Progenitor cell of endocrine pancreas (in vitro differentiated cells): Measurements from ENCODE around the gene PLAA. TPM values are rescaled to one million over a fixed set of nuclear protein-coding genes. Genes with fewer than 3 reads are reported as not detected.

Experiments used
- DNase-seq: peaks from one replicate; pipeline ENCODE4 v3.0.0; 2021; ENCODE audit warnings: low spot score; ENCODE audit not compliant: unreplicated experiment
- H3K27ac Mint-ChIP-seq: 2 replicates; pipeline ENCODE4 v1.8.0; 2021; ENCODE audit warnings: mild to moderate bottlenecking, moderate library complexity, mixed read lengths
- H3K27me3 Mint-ChIP-seq: 2 replicates; pipeline ENCODE4 v1.8.0; 2021; ENCODE audit warnings: mixed read lengths
- H3K36me3 Mint-ChIP-seq: 2 replicates; pipeline ENCODE4 v1.8.0; 2022; ENCODE audit warnings: mixed read lengths; ENCODE audit not compliant: insufficient read depth
- H3K4me1 Mint-ChIP-seq: 2 replicates; pipeline ENCODE4 v1.8.0; 2021; ENCODE audit warnings: low read depth, mixed read lengths
- H3K4me3 Mint-ChIP-seq: 2 replicates; pipeline ENCODE4 v1.8.0; 2021; ENCODE audit warnings: low read depth, mild to moderate bottlenecking, moderate library complexity, mixed read lengths
- H3K9me3 Mint-ChIP-seq: 2 replicates; pipeline ENCODE4 v1.8.0; 2021; ENCODE audit warnings: low read depth, mixed read lengths
- total RNA-seq: library from RNA; stranded (reverse); gene quantifications from 2 replicates; pipeline ENCODE4 v1.2.1, GENCODE V29; 2021
- TF ChIP-seq, protein P1 (sequence below): fragments of 200-600 bp; sonication (generic); IDR thresholded peaks from one replicate; pipeline ENCODE4 v1.5.0; 2021; ENCODE audit warnings: antibody characterized with exemption, mild to moderate bottlenecking; ENCODE audit not compliant: unreplicated experiment

The PLAA gene
- total RNA-seq, 1 donor from 2014 or later: 46.6 TPM

DNA sequence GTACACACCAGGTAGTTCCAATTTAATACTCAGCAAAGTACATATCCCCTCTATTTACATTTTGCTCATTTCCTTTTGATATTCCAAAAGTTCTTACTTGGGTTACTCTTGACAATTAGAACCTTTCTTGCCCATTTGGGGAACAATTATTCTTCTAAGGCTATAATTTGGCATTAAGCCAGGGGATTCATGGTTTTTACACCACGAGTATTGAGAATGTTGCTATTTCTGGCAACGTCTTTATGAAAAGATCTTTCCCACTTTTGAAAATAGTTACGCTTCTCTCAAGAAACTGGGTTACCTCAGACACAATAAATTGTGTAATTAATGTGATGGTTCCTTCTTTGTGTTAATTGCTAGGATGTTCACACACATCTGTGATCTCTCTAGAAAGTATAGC, 43.0 kb downstream of the PLAA start:
- no peak for DNase-seq
- Mint-ChIP-seq H3K27me3 (no peaks in the 10 kb centered on the region), H3K36me3 (peaks cover 16% of the 10 kb centered on the region), H3K9me3 (no peaks in the 10 kb centered on the region), H3K27ac (no peak overlapping the region), H3K4me3 (no peak overlapping the region), H3K4me1 (no peaks in the 10 kb centered on the region)
- TF ChIP-seq, protein P1, sequence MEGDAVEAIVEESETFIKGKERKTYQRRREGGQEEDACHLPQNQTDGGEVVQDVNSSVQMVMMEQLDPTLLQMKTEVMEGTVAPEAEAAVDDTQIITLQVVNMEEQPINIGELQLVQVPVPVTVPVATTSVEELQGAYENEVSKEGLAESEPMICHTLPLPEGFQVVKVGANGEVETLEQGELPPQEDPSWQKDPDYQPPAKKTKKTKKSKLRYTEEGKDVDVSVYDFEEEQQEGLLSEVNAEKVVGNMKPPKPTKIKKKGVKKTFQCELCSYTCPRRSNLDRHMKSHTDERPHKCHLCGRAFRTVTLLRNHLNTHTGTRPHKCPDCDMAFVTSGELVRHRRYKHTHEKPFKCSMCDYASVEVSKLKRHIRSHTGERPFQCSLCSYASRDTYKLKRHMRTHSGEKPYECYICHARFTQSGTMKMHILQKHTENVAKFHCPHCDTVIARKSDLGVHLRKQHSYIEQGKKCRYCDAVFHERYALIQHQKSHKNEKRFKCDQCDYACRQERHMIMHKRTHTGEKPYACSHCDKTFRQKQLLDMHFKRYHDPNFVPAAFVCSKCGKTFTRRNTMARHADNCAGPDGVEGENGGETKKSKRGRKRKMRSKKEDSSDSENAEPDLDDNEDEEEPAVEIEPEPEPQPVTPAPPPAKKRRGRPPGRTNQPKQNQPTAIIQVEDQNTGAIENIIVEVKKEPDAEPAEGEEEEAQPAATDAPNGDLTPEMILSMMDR: no peak

DNA sequence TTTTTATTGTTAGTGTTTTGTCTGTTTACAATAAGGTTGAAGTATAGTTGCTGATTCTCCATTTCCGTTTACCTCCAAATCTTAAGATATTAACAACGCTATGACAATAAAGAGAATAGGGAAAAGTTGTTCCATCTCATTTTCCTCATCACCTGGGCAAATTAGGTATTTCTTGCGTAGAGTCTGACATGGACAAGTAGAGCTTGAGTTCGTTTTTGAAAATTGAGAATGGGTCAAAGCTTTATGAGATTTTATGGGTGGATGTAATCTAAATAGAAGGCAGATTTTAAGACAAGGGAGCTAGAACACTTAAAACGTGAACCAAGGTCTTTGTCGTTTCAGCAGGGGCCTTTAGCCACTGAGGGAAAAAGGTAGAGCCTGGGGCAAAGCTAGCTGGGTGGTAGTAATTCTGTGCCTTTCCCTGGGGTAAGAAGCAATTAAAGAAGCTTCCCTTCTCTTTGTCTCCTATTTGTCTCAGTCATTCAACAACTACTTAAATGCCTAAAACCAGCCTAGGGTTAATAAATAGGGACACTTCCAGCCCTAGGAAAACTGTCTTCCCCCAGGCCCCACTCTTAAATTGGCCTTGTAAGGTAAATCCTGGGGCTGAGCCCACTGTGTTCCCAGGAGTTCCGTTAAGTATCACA, 53.9 kb downstream of the PLAA start:
- TF ChIP-seq, protein P1: no peak
- no peaks in the 10 kb centered on the region for H3K27me3 Mint-ChIP-seq
- peak overlapping the region; percentile 99 for H3K4me3 Mint-ChIP-seq
- peaks cover 10% of the 10 kb centered on the region for H3K4me1 Mint-ChIP-seq
- peaks cover 5% of the 10 kb centered on the region for H3K36me3 Mint-ChIP-seq
- peaks cover 6% of the 10 kb centered on the region for H3K9me3 Mint-ChIP-seq
- peak overlapping the region; percentile 99 for H3K27ac Mint-ChIP-seq
- no peak for DNase-seq

DNA sequence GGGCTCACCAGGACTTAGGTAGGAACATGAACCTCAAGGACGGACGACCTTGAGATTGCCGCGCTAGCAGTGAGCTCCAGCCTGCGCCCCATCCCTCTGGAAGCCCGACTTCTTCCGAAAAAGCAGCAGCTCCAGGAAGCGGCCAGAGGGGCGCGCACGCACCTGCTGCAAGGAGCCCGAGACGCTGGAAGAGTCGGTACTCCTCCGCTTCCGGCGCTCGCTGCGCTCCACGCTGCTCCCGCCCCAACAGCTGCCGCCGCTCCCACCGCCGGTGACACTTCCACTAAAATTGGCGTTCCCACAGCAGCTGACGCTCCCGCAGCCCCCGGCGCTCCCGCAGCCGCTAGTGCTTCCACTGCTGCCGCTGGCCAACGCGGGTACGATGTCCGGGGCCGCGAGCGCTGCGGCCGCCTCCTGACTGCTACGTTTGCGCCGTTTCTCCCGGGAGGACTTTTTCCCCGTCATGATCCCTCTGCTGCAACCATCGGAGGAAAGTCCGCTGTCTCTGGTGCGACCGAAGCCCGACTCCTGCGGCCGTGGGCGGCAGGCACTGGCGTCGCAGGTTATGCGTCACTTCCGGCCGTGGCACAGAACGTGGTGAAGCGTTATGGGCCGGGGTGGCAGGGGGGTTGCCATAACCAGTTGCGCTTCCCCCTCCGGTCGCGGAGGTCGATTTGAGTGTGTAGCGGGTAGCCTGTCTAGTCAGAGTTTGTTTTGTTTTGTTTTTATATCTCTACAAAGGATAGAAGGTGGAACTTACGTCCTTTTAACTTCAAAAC, 54.6 kb downstream of the PLAA start, which contains the start of gene CAAP1:
Gene CAAP1 (minus strand): TSS at position 552 of the 779 bp plus-strand sequence. CDS start 87 bp downstream, at position 465.
- peak within 1 kb of the TSS; percentile 99 for H3K27ac Mint-ChIP-seq
- H3K4me3 Mint-ChIP-seq: peak within 1 kb of the TSS; percentile 99
- TF ChIP-seq, protein P1: peak; percentile 54
- peaks cover 10% of the 10 kb centered on the region for H3K4me1 Mint-ChIP-seq
- H3K27me3 Mint-ChIP-seq: no peaks in the 10 kb centered on the region
- peaks cover 6% of the 10 kb centered on the region for H3K9me3 Mint-ChIP-seq
- H3K36me3 Mint-ChIP-seq: peaks cover 5% of the 10 kb centered on the region
- DNase-seq: peak; percentile 76

DNA sequence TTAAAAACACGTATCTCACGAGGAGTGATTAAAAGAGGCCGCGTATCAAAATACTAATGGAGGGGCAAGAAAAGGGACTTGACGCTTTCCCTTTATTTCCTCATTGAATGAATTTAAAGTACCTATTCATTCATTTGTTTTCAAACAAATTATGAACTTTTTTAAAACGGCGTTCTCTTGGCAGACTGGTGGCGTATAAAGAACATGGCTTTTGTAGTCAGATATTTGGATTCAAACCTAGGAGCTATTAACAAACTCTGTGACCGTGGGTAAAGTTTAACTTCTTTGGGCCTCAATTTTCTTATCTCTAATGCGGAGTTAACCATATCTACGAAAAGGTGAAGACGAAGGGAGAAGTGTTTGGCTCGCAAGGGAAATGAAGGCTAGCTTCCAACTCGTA, 55.3 kb downstream of the PLAA start:
- H3K27ac Mint-ChIP-seq: peak overlapping the region; percentile 99

DNA sequence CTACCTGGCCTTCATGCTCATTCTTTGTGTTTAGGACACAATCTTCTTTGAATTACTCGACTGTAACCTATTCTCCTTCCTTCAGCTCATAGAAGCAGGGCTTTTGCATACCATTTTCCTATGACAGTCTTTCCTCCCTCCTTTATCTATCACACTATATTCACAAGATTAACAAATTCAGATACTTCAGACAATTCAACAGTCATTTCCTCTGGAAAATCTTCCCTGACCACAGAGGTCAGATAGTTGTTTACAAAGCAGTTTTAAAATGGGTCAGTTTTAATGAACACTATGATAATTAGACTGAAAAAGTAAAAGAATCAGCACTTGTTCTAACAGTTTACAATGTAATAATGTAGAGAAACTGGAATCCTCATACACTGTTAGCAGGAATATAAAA, 58.8 kb downstream of the PLAA start:
- peaks cover 1% of the 10 kb centered on the region for H3K9me3 Mint-ChIP-seq
- H3K27me3 Mint-ChIP-seq: no peaks in the 10 kb centered on the region
- H3K36me3 Mint-ChIP-seq: peaks cover 14% of the 10 kb centered on the region
- no peak overlapping the region for H3K4me3 Mint-ChIP-seq
- TF ChIP-seq, protein P1: no peak
- peaks cover 10% of the 10 kb centered on the region for H3K4me1 Mint-ChIP-seq
- DNase-seq: no peak
- H3K27ac Mint-ChIP-seq: no peak overlapping the region

More for the DNA sequence above, 55.3 kb downstream of the PLAA start:
- DNase-seq: no peak
- H3K4me1 Mint-ChIP-seq: peaks cover 10% of the 10 kb centered on the region
- H3K9me3 Mint-ChIP-seq: peaks cover 6% of the 10 kb centered on the region
- peaks cover 5% of the 10 kb centered on the region for H3K36me3 Mint-ChIP-seq
- TF ChIP-seq, protein P1: no peak
- peak overlapping the region; percentile 99 for H3K4me3 Mint-ChIP-seq
- no peaks in the 10 kb centered on the region for H3K27me3 Mint-ChIP-seq
